Breast epithelium (tissue), 3 donors: Measurements from ENCODE around the gene AVPR2.

Experiments used
- CTCF ChIP-seq, 3 donors: fragments of 450-650 bp; IDR thresholded peaks; one replicate each; pipeline ENCODE4 v1.5.1; 2016 to 2017; ENCODE audit warnings: antibody characterized with exemption in 3 of 3, mild to moderate bottlenecking in 3 of 3, moderate library complexity in 3 of 3
- POLR2A ChIP-seq: fragments of 450-650 bp; IDR thresholded peaks from one replicate; pipeline ENCODE4 v1.6.1; 2016; ENCODE audit warnings: antibody characterized with exemption, mild to moderate bottlenecking, moderate library complexity

GRCh38 chrX:153906126-153906917, 1.8 kb downstream of the AVPR2 start:
- no peak for TF ChIP-seq POLR2A
- no peak for TF ChIP-seq CTCF (IDR thresholded peaks at IDR 0.05)
